ES-I3 (cell line): ENCODE measurements around the gene AQP11.
"Not testable (repeated sequence)": the region's sequence is repeated elsewhere in the genome, so short reads cannot be mapped to it uniquely, and the experiment has no call there.

ENCODE experiments used
- H3K36me3 ChIP-seq: 2 replicates; pipeline ENCODE4 v1.6.1; 2013; ENCODE audit warnings: mild to moderate bottlenecking, low read length, control low read depth, moderate library complexity; ENCODE audit not compliant: insufficient read depth
- H3K4me1 ChIP-seq: 2 replicates; pipeline ENCODE4 v1.6.1; 2013; ENCODE audit warnings: mild to moderate bottlenecking, control low read depth, low read length; ENCODE audit not compliant: insufficient read depth
- H3K9ac ChIP-seq: 2 replicates; pipeline ENCODE4 v1.6.1; 2013; ENCODE audit warnings: low read depth, mild to moderate bottlenecking, low read length, moderate library complexity
- H3K9me3 ChIP-seq: 2 replicates; pipeline ENCODE4 v1.6.1; 2013; ENCODE audit warnings: mild to moderate bottlenecking, low read length, moderate library complexity; ENCODE audit not compliant: control insufficient read depth, insufficient read depth

Gene AQP11

DNA sequence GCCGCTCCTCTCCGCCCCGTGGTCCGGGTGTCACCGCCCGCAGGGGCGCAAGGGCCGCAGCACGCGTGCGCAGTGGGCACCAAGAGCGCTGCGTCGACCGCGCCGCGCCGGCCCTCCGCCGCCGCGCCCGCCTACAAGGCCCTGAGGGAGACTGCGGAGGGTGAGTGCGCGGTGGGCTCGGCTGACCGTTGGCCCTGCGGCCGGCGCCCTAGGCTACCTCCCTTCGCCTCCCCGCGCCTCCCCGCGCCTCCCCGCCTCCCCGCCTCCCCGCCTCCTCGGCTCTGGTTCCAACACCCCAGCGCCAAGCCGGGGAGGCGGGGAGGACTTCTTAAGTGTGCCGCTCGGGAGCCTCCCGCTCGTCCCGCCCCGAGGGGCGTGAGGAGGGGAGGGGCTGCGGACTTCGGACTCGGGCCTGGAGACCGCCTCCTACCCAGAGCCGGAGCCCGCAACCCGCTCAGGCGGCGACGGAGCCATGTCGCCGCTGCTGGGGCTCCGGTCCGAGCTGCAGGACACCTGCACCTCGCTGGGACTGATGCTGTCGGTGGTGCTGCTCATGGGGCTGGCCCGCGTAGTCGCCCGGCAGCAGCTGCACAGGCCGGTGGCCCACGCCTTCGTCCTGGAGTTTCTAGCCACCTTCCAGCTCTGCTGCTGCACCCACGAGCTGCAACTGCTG, at the start of gene AQP11:
Gene AQP11 (plus strand): TSS at position 433 of the 673 bp plus-strand sequence. CDS start 40 bp downstream, at position 473.
- H3K4me1 ChIP-seq: no peaks in the 10 kb centered on the region
- H3K9me3 ChIP-seq: no peaks in the 10 kb centered on the region
- peak within 1 kb of the TSS; percentile 82 for H3K9ac ChIP-seq
- no peaks in the 10 kb centered on the region for H3K36me3 ChIP-seq

DNA sequence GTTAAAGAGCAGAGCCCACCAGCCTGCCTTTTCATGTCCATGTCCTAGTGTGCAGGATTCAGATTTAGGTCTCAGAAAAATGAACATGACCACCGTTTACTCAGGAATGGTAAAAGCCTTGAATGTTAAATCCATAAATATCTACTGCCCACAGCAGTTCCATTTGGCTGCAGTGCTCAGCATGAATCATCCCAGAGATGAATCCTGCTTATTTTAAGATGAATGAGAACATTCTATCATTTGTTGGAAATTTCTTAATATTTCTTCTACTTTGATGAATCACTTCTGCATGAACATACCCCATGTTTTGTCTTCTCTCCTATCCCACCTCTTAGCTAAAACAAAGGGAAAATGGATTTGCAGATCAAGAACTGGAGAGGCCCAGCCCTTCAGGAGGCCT, 47.5 kb upstream of the AQP11 start:
- Histone ChIP-seq H3K9me3 (no peaks in the 10 kb centered on the region), H3K36me3 (no peaks in the 10 kb centered on the region), H3K4me1 (peaks cover 4% of the 10 kb centered on the region; the same call in 1 of the 2 replicates), H3K9ac (no peak overlapping the region)

GRCh38 chr11:77547047-77547836, 42.5 kb upstream of the AQP11 start:
- no peaks in the 10 kb centered on the region for H3K36me3 ChIP-seq
- peaks cover 19% of the 10 kb centered on the region for H3K4me1 ChIP-seq
- H3K9ac ChIP-seq: no peak overlapping the region
- no peaks in the 10 kb centered on the region for H3K9me3 ChIP-seq

- Histone ChIP-seq H3K4me1 (peaks cover 19% of the 10 kb centered on the region), H3K36me3 (no peaks in the 10 kb centered on the region), H3K9me3 (no peaks in the 10 kb centered on the region), H3K9ac (peak overlapping the region; percentile 45)
Observed at GRCh38 chr11:77547863-77548551, 41.7 kb upstream of the AQP11 start.

- H3K36me3 ChIP-seq: no peaks in the 10 kb centered on the region
Observed at GRCh38 chr11:77548552-77549445, 41.0 kb upstream of the AQP11 start.

GRCh38 chr11:77551426-77551825, 38.3 kb upstream of the AQP11 start:
- H3K9ac ChIP-seq, H3K9me3 ChIP-seq, H3K36me3 ChIP-seq: not testable (repeated sequence)
- peaks cover 16% of the 10 kb centered on the region for H3K4me1 ChIP-seq

More at GRCh38 chr11:77548552-77549445, 41.0 kb upstream of the AQP11 start:
- Histone ChIP-seq H3K4me1 (peaks cover 19% of the 10 kb centered on the region), H3K9ac (no peak overlapping the region), H3K9me3 (no peaks in the 10 kb centered on the region)

DNA sequence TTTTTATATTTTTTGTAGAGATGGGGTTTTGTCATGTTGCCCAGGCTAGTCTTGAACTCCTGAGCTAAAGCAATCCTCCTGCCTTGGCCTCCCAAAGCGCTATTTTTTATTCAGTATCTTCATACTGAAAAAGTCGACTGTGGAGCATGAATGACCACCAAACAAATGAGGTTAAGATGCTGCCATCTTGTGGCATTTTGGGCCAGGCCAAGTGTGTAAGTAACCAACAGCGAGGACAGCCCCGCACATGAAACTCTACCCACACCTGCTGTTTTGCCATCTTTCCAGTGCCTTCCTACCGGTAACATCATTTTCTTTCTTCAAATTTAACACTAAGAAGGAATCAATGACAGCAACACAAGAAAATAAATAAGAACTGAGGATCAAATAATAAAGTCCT, 32.2 kb upstream of the AQP11 start:
- no peaks in the 10 kb centered on the region for H3K4me1 ChIP-seq
- H3K36me3 ChIP-seq: no peaks in the 10 kb centered on the region
- H3K9me3 ChIP-seq: no peaks in the 10 kb centered on the region
- H3K9ac ChIP-seq: no peak overlapping the region

GRCh38 chr11:77558380-77558779, 31.4 kb upstream of the AQP11 start:
- Histone ChIP-seq H3K9me3 (no peaks in the 10 kb centered on the region), H3K9ac (no peak overlapping the region), H3K4me1 (no peaks in the 10 kb centered on the region), H3K36me3 (no peaks in the 10 kb centered on the region)

- Histone ChIP-seq H3K9ac (no peak overlapping the region), H3K36me3 (no peaks in the 10 kb centered on the region), H3K4me1 (no peaks in the 10 kb centered on the region), H3K9me3 (no peaks in the 10 kb centered on the region)
Observed at GRCh38 chr11:77559686-77560401, 29.9 kb upstream of the AQP11 start.

- Histone ChIP-seq H3K9ac (no peak overlapping the region), H3K36me3 (no peaks in the 10 kb centered on the region), H3K4me1 (no peaks in the 10 kb centered on the region), H3K9me3 (no peaks in the 10 kb centered on the region)
Observed at GRCh38 chr11:77560605-77561004, 29.1 kb upstream of the AQP11 start.

DNA sequence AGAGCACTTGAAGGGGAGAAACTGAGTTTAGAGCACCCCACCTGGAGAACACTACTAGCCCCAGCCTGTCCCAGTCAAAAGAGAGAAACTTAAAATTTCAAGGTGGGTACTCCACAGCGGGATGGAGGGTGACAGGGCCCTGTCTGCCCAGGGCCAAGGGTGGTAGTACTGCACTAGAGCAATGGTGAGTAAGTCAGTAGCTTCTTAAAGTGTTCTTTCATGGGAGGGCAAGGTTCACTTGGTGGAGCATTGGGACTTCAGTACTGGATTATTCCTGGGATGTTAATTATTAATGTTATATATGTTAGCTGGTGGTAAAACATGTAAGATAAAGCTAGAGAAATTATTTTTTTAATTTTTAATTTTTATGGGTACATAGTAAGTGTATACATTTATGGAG, 28.5 kb upstream of the AQP11 start:
- H3K4me1 ChIP-seq: no peaks in the 10 kb centered on the region
- H3K36me3 ChIP-seq: no peaks in the 10 kb centered on the region
- no peaks in the 10 kb centered on the region for H3K9me3 ChIP-seq

DNA sequence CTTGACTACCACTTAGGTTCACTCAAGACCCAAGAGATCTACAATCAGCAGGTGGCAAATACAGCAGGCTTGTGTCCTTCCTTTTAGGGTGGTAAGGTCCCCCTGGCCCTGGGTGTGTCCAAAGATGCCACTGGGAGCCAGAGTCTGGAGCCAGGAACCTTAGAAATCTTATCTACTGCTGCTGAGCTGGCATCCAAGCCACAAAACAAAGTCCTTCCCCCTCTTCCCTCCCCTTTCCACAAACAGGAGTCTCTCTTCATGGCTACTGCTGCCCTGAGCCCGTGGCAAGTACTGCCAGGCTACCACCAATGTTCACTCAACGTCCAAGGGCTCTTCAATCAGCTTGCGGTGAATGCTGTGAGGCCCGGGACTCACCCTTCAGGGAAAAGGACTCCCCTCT, 21.4 kb upstream of the AQP11 start:
- H3K9ac ChIP-seq: no peak overlapping the region
- no peaks in the 10 kb centered on the region for H3K9me3 ChIP-seq
- H3K4me1 ChIP-seq: peaks cover 12% of the 10 kb centered on the region
- H3K36me3 ChIP-seq: no peaks in the 10 kb centered on the region

More for the DNA sequence above, 28.5 kb upstream of the AQP11 start:
- no peak overlapping the region for H3K9ac ChIP-seq

DNA sequence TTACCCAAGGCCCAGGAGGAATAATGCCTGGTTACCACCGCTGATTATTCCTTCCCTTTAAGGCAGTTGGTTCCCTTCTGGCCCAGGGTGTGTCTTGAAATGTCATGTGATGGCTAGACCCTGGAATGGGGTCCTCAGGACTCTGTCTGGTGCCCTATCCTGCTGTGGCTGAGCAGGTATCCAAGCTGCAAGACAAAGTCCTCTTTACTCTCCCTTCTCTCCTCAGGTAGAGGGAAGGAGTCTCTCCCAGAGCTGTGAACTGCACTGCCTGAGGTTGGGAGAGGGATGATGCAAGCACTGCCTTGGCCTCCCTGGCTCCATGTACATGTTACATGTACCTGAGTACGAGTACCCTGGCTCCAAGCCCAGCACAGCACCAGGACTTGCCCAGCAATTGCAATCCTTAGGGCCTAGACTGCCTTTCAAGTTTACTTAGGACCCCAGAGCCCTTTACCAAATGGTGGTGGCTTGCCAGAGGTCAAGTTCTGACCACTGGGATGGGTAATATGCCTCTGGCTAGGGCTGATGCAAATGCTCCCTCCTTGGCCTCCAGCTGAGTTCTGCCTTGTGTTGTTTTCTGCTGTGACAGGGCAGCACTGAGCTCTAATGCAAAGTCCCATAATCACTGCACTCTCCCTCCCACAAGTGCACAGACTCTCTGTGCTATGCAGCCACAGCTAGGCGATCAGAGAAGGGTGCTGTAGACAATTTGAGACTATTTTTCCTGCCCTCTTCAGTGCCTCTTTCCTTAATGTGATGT, 20.7 kb upstream of the AQP11 start:
- no peak overlapping the region for H3K9ac ChIP-seq
- no peaks in the 10 kb centered on the region for H3K9me3 ChIP-seq
- H3K4me1 ChIP-seq: peaks cover 12% of the 10 kb centered on the region
- H3K36me3 ChIP-seq: no peaks in the 10 kb centered on the region
